GM21367 (cell line): ENCODE data around the gene SLC27A2.
A peak's percentile ranks its signal among the peaks of the same experiment; 100 is the strongest.

Experiments used
- ATAC-seq: cut with Tn5 transposase; IDR thresholded peaks from one replicate; pipeline ENCODE4 v1.9.1; 2021; ENCODE audit not compliant: unreplicated experiment

The SLC27A2 gene

DNA sequence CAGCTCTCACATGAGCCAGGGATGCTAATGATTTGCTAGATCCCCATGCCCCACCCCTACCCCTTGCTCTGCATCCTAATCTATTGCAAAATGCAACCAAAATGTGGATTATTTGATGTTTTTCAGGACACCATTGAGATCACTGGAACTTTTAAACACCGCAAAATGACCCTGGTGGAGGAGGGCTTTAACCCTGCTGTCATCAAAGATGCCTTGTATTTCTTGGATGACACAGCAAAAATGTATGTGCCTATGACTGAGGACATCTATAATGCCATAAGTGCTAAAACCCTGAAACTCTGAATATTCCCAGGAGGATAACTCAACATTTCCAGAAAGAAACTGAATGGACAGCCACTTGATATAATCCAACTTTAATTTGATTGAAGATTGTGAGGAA is 53.8 kb downstream of the SLC27A2 start:
- no peak for ATAC-seq

DNA sequence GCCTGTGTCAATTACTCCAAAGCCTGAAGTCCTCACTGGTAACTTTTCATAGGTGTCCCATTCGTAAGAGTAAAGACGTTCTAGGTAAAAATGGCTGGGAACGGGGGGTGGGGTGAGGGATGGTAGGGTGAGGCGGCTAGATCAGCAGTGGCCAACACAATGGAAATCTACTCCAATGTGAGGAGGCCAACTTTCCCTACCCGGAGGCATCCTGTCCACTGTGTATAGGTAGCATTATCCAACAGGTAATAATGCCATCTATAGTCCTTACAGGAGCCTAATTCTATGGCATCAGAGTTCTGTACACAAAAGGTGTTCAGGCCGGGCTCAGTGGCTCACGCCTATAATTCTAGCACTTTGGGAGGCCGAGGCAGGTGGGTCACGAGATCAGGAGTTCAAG is 54.4 kb downstream of the SLC27A2 start:
- ATAC-seq = no peak

DNA sequence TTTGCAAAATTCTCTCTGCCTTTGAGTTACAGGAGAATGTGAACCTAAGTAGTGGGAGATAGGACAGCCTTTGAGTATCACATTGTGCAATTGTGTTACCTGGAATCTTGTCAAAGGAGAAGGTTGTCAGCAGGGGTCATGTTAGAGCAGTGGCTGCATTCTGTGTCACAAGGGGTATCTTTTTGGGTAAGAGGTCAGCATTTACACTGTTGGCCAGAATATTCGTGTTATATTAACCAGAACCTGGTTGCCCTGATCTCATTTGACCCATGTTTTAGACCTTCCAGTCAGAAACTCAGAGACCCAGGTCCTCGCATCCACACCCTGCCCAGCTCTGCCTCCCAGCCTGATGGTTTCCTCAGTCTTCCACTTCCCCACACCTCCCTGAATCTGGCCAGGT is 56.3 kb downstream of the SLC27A2 start:
- no peak for ATAC-seq

GRCh38 chr15:50241684-50242450 is 59.9 kb downstream of the SLC27A2 start:
- no peak for ATAC-seq

DNA sequence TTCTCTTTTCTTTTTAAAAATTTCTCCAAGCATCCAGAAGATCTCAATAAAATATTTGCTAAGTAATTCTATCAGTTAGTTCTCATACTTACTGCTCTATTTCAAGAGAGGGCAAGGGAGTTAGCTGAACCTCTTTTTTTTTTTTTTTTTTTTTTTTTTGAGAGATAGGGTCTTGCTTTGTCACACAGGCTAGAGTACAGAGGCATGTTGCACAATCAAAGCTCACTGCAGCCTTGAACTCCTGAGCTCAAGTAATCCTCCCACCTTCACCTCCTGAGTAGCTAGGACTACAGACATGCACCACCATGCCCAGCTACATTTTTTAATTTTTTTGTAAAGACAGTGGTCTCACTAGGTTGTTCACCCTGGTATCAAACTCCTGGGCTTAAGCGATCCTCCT is 62.2 kb downstream of the SLC27A2 start:
- ATAC-seq = no peak

DNA sequence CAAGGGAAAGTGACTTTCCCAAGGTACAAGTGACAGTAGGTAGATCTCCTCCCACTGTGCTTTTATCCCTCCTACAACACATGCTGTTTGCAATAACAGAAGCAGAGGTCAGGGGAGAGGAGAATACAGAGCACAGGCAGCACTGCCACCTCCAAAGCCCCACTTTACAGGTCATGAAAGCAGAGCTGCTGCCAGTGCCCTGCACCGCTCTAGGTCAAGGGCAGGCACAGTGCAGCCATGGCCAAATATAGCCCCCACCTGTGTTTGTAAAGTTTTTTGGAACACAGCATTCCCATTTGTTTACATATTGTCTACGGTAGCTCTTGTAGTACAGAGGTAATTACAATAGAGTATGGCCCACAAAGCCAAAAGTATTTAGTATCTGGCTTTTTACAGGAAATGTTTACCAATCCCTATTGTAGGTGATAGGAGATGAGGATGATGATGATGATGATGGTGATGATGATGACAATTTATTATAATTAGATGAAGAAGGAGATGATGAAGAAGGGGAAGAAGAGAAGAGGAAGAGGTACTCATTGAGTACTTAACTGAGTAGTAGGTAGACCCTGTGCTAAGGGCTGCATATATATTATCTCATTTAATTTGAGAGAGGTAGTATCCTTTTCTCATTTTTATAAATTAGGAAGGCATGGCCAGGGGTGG is 63.1 kb downstream of the SLC27A2 start:
- ATAC-seq = no peak

DNA sequence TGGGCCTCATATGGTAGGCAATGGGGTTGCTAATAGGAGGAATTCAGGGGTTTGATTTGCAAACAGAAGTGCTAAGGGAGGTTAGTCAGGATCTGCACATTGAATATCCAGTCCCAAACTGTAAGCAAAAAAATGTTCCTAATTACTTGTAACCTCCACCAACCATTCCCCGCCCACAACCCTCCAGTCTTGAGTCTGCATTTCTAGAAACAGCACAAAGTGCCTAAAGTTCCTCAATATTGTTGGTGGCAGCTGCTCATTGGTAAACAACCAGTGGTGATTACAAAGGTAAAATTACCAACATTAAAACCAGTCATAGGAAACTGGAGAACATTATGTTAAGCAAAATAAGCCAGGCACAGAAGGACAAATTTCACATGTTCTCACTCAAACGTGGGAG is 64.6 kb downstream of the SLC27A2 start:
- no peak for ATAC-seq

GRCh38 chr15:50247819-50248655 is 66.0 kb downstream of the SLC27A2 start:
- ATAC-seq = peak; percentile 98

DNA sequence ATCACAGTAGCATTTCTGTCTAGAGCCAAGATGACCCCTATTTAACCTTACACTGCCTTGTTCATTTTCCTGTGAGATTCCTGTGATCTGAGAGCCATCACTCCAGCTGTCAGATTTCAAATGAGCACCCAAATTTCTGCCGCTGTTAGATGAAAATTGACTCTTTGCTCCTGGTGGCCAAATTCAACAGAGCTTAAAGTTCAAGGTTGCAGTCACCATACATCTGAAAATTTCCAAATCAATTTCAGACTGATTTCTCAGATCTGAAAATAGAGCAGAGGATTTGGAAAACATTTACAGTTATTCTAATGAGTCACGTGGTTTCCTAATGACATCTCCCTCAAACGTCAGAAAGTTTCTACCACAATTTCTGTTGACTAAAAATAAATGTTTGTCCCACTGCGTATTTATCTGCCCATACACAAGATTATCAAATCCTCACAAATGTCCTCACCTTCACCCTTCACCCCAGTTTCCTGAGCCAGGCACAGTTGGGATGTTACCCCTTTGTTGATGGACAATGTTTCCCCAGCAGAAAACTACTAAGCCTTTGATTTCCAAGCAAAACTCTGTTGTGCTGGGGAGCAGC is 67.1 kb downstream of the SLC27A2 start:
- ATAC-seq = no peak

- no peak for ATAC-seq
Measured at GRCh38 chr15:50249704-50250103, 67.7 kb downstream of the SLC27A2 start.

GRCh38 chr15:50250760-50251394 is 68.9 kb downstream of the SLC27A2 start:
- ATAC-seq = no peak

DNA sequence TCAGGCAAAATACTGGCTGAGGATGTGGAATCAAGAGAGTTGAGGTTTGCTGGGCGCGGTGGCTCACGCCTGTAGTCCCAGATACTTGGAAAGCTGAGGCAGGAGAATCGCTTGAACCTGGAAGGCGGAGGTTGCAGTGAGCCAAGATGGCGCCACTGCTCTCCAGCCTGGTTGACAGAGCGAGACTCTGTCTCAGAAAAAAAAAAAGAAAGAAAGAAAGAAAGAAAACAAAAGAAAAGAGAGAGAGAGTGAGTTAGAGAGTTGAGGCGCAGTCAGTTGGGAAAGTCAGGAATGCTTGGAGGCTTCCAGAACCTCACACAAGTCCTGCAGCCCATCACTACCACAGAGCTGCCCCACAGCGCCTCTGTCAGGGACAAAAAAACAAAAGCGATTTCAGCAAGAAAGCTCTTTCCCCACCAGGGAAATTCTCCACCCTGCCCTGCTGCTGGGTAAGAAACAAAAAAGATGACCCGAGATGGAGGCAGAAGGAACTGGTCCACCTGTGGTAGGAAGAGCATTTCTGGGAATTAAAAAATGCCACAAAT is 69.7 kb downstream of the SLC27A2 start:
- ATAC-seq = no peak

GRCh38 chr15:50252556-50252955 is 70.6 kb downstream of the SLC27A2 start:
- ATAC-seq = no peak

DNA sequence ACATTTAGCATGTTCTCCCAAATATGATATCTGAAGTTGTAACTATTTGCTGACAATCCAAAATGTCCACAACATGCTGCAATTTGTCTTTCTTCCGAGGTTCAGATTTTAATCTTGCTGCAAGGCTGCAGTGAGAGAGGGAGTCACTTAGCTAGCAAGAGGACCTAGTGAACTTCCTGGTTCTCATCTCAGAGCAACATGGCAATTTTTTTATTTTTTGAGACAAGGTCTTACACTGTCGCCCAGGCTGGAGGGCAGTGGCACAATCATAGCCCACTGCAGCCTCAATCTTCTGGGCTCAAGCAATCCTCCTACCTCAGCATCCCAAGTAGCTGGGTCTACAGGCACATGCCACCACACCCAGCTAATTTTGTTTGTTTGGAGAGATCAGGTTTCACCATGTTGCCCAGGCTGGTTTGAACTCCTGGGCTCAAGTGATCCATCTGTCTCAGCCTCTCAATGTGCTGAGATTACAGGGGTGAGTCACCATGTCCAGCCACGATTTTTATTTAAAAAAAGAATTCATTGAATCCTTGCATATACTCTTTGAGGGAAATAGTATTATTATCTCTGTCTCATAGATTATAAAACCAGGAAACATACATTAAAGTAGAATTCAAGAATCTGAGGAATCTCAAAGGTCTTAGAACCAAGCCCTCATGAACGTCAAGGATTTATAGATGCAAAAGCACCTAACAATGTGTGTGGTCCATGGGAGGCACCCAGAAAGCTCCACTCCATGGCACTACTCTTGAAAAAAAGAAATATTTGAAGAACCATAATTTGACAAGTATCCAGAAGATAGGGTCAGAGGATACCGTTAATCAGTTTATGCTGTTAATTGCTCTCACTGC is 74.4 kb downstream of the SLC27A2 start:
- ATAC-seq = no peak

GRCh38 chr15:50257332-50257731 is 75.3 kb downstream of the SLC27A2 start:
- ATAC-seq = no peak

- no peak for ATAC-seq
Measured at GRCh38 chr15:50257924-50258323, 75.9 kb downstream of the SLC27A2 start.

DNA sequence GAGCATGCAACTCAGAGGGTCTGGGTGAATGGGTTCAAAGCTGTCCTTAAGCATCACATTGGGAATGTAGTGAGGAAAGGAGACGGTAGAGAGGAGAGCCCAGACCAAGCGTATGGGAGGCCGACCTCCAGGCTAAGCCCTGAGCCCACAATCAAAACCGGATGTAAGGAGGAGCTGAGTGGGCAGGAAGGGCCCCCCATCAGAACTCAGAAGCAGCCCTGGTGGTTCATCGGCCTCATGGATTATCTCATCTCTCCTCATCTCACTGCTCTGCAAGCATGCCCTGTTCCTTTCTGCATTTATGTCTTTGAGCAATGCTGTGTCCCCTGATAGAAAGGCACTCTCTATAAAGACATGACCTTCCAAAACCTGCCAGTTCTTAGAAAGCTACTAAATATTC is 77.3 kb downstream of the SLC27A2 start:
- no peak for ATAC-seq

GRCh38 chr15:50260969-50261496 is 79.0 kb downstream of the SLC27A2 start:
- no peak for ATAC-seq

- no peak for ATAC-seq
Measured at GRCh38 chr15:50261981-50262380, 80.0 kb downstream of the SLC27A2 start.
